Testis (tissue), 3 donors: ENCODE data around the gene MLLT6. TPM values are rescaled to one million over a fixed set of nuclear protein-coding genes. Genes with fewer than 3 reads are reported as not detected.

Experiments
- DNase-seq: peaks from one replicate; pipeline ENCODE4 v3.0.0-alpha.2; 2019
- H3K27ac ChIP-seq, 2 donors: fragments of 200-600 bp; sonication (generic); one replicate each; pipeline ENCODE4 v1.5.1; 2019
- H3K27me3 ChIP-seq: fragments of 200-600 bp; sonication (generic); one replicate; pipeline ENCODE4 v1.5.1; 2019
- H3K36me3 ChIP-seq: fragments of 200-600 bp; sonication (generic); one replicate; pipeline ENCODE4 v1.5.1; 2017; ENCODE audit warnings: low read depth; ENCODE audit errors: missing control alignments
- H3K4me1 ChIP-seq: fragments of 200-600 bp; sonication (generic); one replicate; pipeline ENCODE4 v1.5.1; 2019
- H3K4me3 ChIP-seq, 2 donors: fragments of 200-600 bp; sonication (generic); one replicate each; pipeline ENCODE4 v1.5.1; 2017 to 2019
- H3K9me3 ChIP-seq: fragments of 200-600 bp; sonication (generic); one replicate; pipeline ENCODE4 v1.5.1; 2017
- CTCF ChIP-seq, 3 experiments: fragments of 450-650 bp in 2 of 3; fragments of 200-600 bp in 1 of 3; sonication (generic) in 1 of 3; IDR thresholded peaks; one replicate each; pipeline ENCODE4 v1.5.1; 2016 to 2019; ENCODE audit warnings: antibody characterized with exemption in 3 of 3, mild to moderate bottlenecking in 2 of 3, moderate library complexity in 1 of 3
- POLR2A ChIP-seq: fragments of 450-650 bp; IDR thresholded peaks from one replicate; pipeline ENCODE4 v1.6.1; 2017; ENCODE audit warnings: antibody characterized with exemption, mild to moderate bottlenecking, moderate library complexity
- WGBS, 2 donors: methylation state at CpG; one replicate each; pipeline ENCODE4 v1.1.5; 2018; 5-methylcytosine and 5-hydroxymethylcytosine counted together
- intact Hi-C: fragments of 100-400 bp; cut with DNase I; formaldehyde crosslinking; loops from one replicate; pipeline ENCODE4 v1.15.1; 2023; ENCODE audit warnings: low total_unique reads
- polyA plus RNA-seq: library from polyadenylated mRNA; stranded (reverse); fragments of 350-450 nt; fragmentation: Illumina TruSeq; extraction: RNeasy Lipid Tissue Mini Kit (QIAGEN cat#74804); gene quantifications from one replicate; pipeline ENCODE4 v1.2.3, GENCODE V29; 2014; ENCODE audit warnings: low read depth, low replicate concordance; ENCODE audit not compliant: insufficient read depth
- total RNA-seq, 2 donors: library from RNA; depleted of rRNA; stranded (reverse); fragments of >200 nt; gene quantifications; one replicate each; pipeline ENCODE4 v1.2.3, GENCODE V29; 2016

MLLT6 gene
- total and polyA plus RNA-seq, 3 donors from 2014 or later, result 86.9 to 176 (median 157) TPM

GRCh38 chr17:38713456-38714075 is 8.5 kb downstream of the MLLT6 start:
- intact Hi-C loops, result no loop called here
- H3K36me3 ChIP-seq, result no peaks in the 10 kb centered on the region
- H3K4me1 ChIP-seq, result no peaks in the 10 kb centered on the region
- DNase-seq, result no peak
- 61 to 71% methylated on average over 11 of the region's 11 CpGs for WGBS, 2 donors
- H3K9me3 ChIP-seq, result no peaks in the 10 kb centered on the region
- no peaks in the 10 kb centered on the region for H3K27me3 ChIP-seq
- no peak overlapping the region for H3K27ac ChIP-seq
- no peak overlapping the region for H3K4me3 ChIP-seq
- TF ChIP-seq POLR2A (no peak), CTCF (IDR thresholded peaks at IDR 0.05) (no peak)

- H3K27me3 ChIP-seq, result no peaks in the 10 kb centered on the region
- DNase-seq, result no peak
- H3K36me3 ChIP-seq, result no peaks in the 10 kb centered on the region
- peaks cover 4% of the 10 kb centered on the region for H3K4me1 ChIP-seq
- H3K27ac ChIP-seq, result no peak overlapping the region
- TF ChIP-seq CTCF (IDR thresholded peaks at IDR 0.05), result no peak
- no peak for TF ChIP-seq POLR2A
- WGBS, 2 donors, result 86% methylated on average over 8 to 9 of the region's 9 CpGs
- no peak overlapping the region for H3K4me3 ChIP-seq
- intact Hi-C loops, result no loop called here
- no peaks in the 10 kb centered on the region for H3K9me3 ChIP-seq
Measured at GRCh38 chr17:38715216-38715943, 10.3 kb downstream of the MLLT6 start.

- no peak for DNase-seq
- Histone ChIP-seq H3K27ac (no peak overlapping the region), H3K4me3 (no peak overlapping the region), H3K4me1 (peaks cover 4% of the 10 kb centered on the region), H3K36me3 (no peaks in the 10 kb centered on the region), H3K9me3 (no peaks in the 10 kb centered on the region), H3K27me3 (no peaks in the 10 kb centered on the region)
- TF ChIP-seq POLR2A, result no peak
- no peak for TF ChIP-seq CTCF (IDR thresholded peaks at IDR 0.05)
- intact Hi-C loops, result no loop called here
- 89 to 96% methylated on average over 12 to 18 of the region's 18 CpGs for WGBS, 2 donors
Measured at GRCh38 chr17:38716368-38717005, 11.4 kb downstream of the MLLT6 start.

GRCh38 chr17:38717139-38717745 is 12.2 kb downstream of the MLLT6 start:
- Histone ChIP-seq H3K36me3 (no peaks in the 10 kb centered on the region), H3K4me3 (no peak overlapping the region), H3K27me3 (no peaks in the 10 kb centered on the region), H3K9me3 (no peaks in the 10 kb centered on the region), H3K27ac (no peak overlapping the region), H3K4me1 (peaks cover 4% of the 10 kb centered on the region)
- WGBS, 2 donors, result 80 to 82% methylated on average over 8 to 12 of the region's 12 CpGs
- intact Hi-C loops, result no loop called here
- no peak for DNase-seq
- TF ChIP-seq CTCF (IDR thresholded peaks at IDR 0.05) (no peak), POLR2A (no peak)
